Measurements from ENCODE around the gene FASN. TPM values are rescaled to one million over a fixed set of nuclear protein-coding genes. Genes with fewer than 3 reads are reported as not detected.

FASN gene
- total and polyA plus RNA-seq, 2 of the 4 experiments (the other 2 are of a cell fraction), result 12.4 to 56.0 TPM

DNA sequence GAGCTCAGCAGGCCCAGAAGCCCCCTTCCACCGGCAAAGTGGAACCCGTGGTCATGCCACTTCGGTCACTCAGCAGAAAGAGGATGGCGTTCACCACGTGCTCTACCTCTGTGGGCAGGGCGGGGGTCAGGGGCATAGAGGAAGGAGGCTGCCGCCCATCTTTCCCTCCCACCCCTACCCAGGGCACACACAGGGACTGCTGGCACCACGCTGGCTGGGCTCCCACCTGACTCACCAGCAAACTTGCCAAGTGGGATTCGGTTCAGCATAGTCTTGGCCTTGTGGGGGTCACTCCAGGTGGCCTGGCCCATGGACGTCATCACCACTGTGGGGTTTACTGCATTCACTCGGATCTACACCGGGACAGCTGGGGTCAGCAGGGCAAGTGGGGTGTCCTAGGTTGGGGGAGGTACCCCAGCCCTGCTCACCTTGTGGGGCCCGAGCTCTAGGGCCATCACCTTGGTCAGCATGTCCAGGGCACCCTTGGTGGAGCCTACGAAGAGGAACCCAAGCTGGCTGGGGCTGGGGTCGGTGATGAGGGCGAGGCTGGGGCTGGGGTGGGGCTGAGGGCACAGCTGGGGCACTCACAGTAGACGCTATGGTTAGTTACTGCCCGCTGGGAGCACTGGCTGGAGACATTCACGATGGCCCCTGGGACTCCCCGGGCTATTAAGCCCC is 61.9 kb downstream of the FASN start (continued):
- TF ChIP-seq BHLHE40 (IDR thresholded peaks at IDR 0.05; ENCODE audit: low read depth, low read length), result no peak

- H2BK15ac ChIP-seq (ENCODE audit: low read depth, low read length), result no peak overlapping the region
- in situ Hi-C loops (cut with MboI; ENCODE audit: low sequenced_read_pairs), result no loop called here
- no TSS peak for BruUV-seq (replicated peaks)
These were observed 62.5 kb downstream of the FASN start for GRCh38 chr17:82035488-82035887.

More at GRCh38 chr17:82035488-82035887, 62.5 kb downstream of the FASN start:
- Histone ChIP-seq H3K23ac (ENCODE audit: low read depth, low read length) (no peak overlapping the region), H2BK20ac (ENCODE audit: low read depth, low read length) (no peak overlapping the region), H4K5ac (ENCODE audit: low read depth, low read length) (no peak overlapping the region), H2BK5ac (ENCODE audit: low read depth, low read length, poor library complexity, severe bottlenecking) (no peak overlapping the region), H3K4me3 (ENCODE audit: insufficient read depth, low read depth, low read length) (no peak overlapping the region), H2AK9ac (replicated peaks; ENCODE audit: low read depth, low read length, poor library complexity) (peak overlapping the region; percentile 5), H3K36me3 (ENCODE audit: control insufficient read depth, insufficient read depth, low read length) (no peaks in the 10 kb centered on the region), H3K14ac (replicated peaks; ENCODE audit: low read depth, low read length) (no peak overlapping the region), H2AK5ac (ENCODE audit: low read depth, low read length) (no peak overlapping the region), H3K79me1 (ENCODE audit: low read depth in 1 of 2, low read length in 2 of 2) (peaks cover 7 to 12% of the 10 kb centered on the region in 2 experiments), H4K8ac (ENCODE audit: low read depth in 2 of 2, low read length in 2 of 2) (no peak overlapping the region), H3K4me1 (ENCODE audit: control insufficient read depth, insufficient read depth, low read length) (peaks cover 11% of the 10 kb centered on the region), H3K9me1 (ENCODE audit: insufficient read depth, low read length) (0 out of 2 replicates have a peak, but pooled peaks cover 7% of the 10 kb centered on the region), H2BK120ac (ENCODE audit: low read depth, low read length) (no peak overlapping the region), H3K18ac (ENCODE audit: low read depth, low read length) (no peak overlapping the region), H3K4ac (ENCODE audit: low read depth, low read length) (no peak overlapping the region), H3K56ac (ENCODE audit: extremely low read depth, insufficient read depth, low read length) (no peak overlapping the region), H4K20me1 (ENCODE audit: insufficient read depth, low read length) (peaks cover 5% of the 10 kb centered on the region), H3K9ac (ENCODE audit: low read depth, low read length) (no peak overlapping the region), H3K9me3 (ENCODE audit: control insufficient read depth, insufficient read depth, low read length) (no peaks in the 10 kb centered on the region), H4K91ac (ENCODE audit: insufficient read depth, low read depth, low read length) (no peak overlapping the region), H2AFZ (replicated peaks; ENCODE audit: low read length, poor library complexity) (peak overlapping the region; percentile 3), H3K27ac (ENCODE audit: insufficient read depth, low read length) (no peak overlapping the region), H3K4me2 (ENCODE audit: low read depth, low read length) (no peak overlapping the region), H3K27me3 (ENCODE audit: control insufficient read depth, insufficient read depth, low read length) (no peaks in the 10 kb centered on the region)
- 64% methylated on average over 2 of the region's 8 CpGs; no CpG with 5 or more reads in 1 of the 2 experiments for WGBS, 2 experiments (ENCODE audit: extremely low coverage in 2 of 2, insufficient read length in 1 of 2)
- ATAC-seq (ENCODE audit: low read depth) (no peak), DNase-seq (no peak)
- ChIA-PET POLR2A (ENCODE audit: unreplicated experiment) (no interaction called here), CTCF (no interaction called here)
- intact Hi-C loops (cut with micrococcal nuclease) (loop anchor here (10.0 kb wide), 1 partner anchor 289 kb away; no protein-coding TSS in a partner anchor), dilution Hi-C loops (cut with HindIII; ENCODE audit: low sequenced_read_pairs, unreplicated experiment) (no loop called here)
- no peak for TF ChIP-seq NFE2L2 (IDR thresholded peaks at IDR 0.05; ENCODE audit: low read depth, low read length)
- TF ChIP-seq POLR2A (IDR thresholded peaks at IDR 0.05; ENCODE audit: low read depth, low read length), result no peak
- TF ChIP-seq, protein P1, sequence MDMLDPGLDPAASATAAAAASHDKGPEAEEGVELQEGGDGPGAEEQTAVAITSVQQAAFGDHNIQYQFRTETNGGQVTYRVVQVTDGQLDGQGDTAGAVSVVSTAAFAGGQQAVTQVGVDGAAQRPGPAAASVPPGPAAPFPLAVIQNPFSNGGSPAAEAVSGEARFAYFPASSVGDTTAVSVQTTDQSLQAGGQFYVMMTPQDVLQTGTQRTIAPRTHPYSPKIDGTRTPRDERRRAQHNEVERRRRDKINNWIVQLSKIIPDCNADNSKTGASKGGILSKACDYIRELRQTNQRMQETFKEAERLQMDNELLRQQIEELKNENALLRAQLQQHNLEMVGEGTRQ (IDR thresholded peaks at IDR 0.05; ENCODE audit: low read depth, low read length), result no peak
- no peak for TF ChIP-seq CHD1 (IDR thresholded peaks at IDR 0.05; ENCODE audit: low read depth, low read length)
